Activated T-cell treated with anti-CD3 and anti-CD28 coated beads for 48 hours (primary cell): Measurements from ENCODE around the gene ANO9.

Experiments
- DNase-seq: peaks from one replicate; pipeline ENCODE4 v3.0.0-alpha.2; 2020; ENCODE audit warnings: low read depth

ANO9 gene

GRCh38 chr11:381501-382072 lies 60.2 kb downstream of the ANO9 start:
- DNase-seq, result no peak

GRCh38 chr11:380996-381395 lies 60.8 kb downstream of the ANO9 start:
- no peak for DNase-seq

GRCh38 chr11:380491-380890 lies 61.3 kb downstream of the ANO9 start:
- DNase-seq, result no peak

GRCh38 chr11:380095-380480 lies 61.7 kb downstream of the ANO9 start:
- no peak for DNase-seq

GRCh38 chr11:379205-380094 lies 62.4 kb downstream of the ANO9 start:
- no peak for DNase-seq

GRCh38 chr11:377883-378500 lies 63.8 kb downstream of the ANO9 start:
- DNase-seq, result no peak

GRCh38 chr11:377174-377865 lies 64.5 kb downstream of the ANO9 start:
- no peak for DNase-seq

- no peak for DNase-seq
Observed at GRCh38 chr11:376531-377173, 65.2 kb downstream of the ANO9 start.

- no peak for DNase-seq
Observed at GRCh38 chr11:375065-376025, 66.5 kb downstream of the ANO9 start.

- DNase-seq, result no peak
Observed at GRCh38 chr11:373716-374551, 67.9 kb downstream of the ANO9 start.

- DNase-seq, result no peak
Observed at GRCh38 chr11:372809-373715, 68.7 kb downstream of the ANO9 start.

GRCh38 chr11:371716-372590 lies 69.9 kb downstream of the ANO9 start:
- no peak for DNase-seq

GRCh38 chr11:371051-371450 lies 70.8 kb downstream of the ANO9 start:
- DNase-seq, result no peak

- no peak for DNase-seq
Observed at GRCh38 chr11:370070-370941, 71.5 kb downstream of the ANO9 start.

- DNase-seq, result no peak
Observed at GRCh38 chr11:369336-370018, 72.3 kb downstream of the ANO9 start, which contains the start of gene B4GALNT4. Gene B4GALNT4, plus strand, starts transcription at chr11:369499. Its CDS starts 305 bp downstream, at chr11:369804.
